H9 (cell line): ENCODE results near the gene TRABD2B. TPM values are rescaled to one million over a fixed set of nuclear protein-coding genes. Genes with fewer than 3 reads are reported as not detected.

ENCODE experiments used
- DNase-seq: peaks from one replicate; pipeline ENCODE4 v3.0.0-alpha.2; 2017
- H2AFZ ChIP-seq: one replicate; pipeline ENCODE4 v1.6.1; 2013; ENCODE audit warnings: mild to moderate bottlenecking, low read length, control low read depth, moderate library complexity
- H2AK5ac ChIP-seq: 2 replicates; pipeline ENCODE4 v1.6.1; 2013; ENCODE audit warnings: low read length, control low read depth, mixed read lengths; ENCODE audit not compliant: insufficient read length
- H2BK120ac ChIP-seq: one replicate; pipeline ENCODE4 v1.6.1; 2013; ENCODE audit warnings: low read depth, mild to moderate bottlenecking, low read length, control low read depth, inconsistent platforms; ENCODE audit not compliant: poor library complexity, severe bottlenecking
- H2BK12ac ChIP-seq: 2 replicates; pipeline ENCODE4 v1.6.1; 2013; ENCODE audit warnings: low read length, control low read depth, mixed read lengths, low read depth; ENCODE audit not compliant: insufficient read length
- H2BK15ac ChIP-seq: 2 replicates; pipeline ENCODE4 v1.6.1; 2013; ENCODE audit warnings: low read depth, low read length, control low read depth
- H2BK20ac ChIP-seq: one replicate; pipeline ENCODE4 v1.6.1; 2013; ENCODE audit warnings: low read depth, mild to moderate bottlenecking, low read length, control low read depth, inconsistent platforms; ENCODE audit not compliant: poor library complexity, severe bottlenecking
- H2BK5ac ChIP-seq: 2 replicates; pipeline ENCODE4 v1.6.1; 2013; ENCODE audit warnings: low read length, control low read depth, mixed read lengths; ENCODE audit not compliant: insufficient read length
- H3K14ac ChIP-seq: 2 replicates; pipeline ENCODE4 v1.6.1; 2013; ENCODE audit warnings: low read length, control low read depth; ENCODE audit not compliant: insufficient read depth
- H3K18ac ChIP-seq: 2 replicates; pipeline ENCODE4 v1.6.1; 2013; ENCODE audit warnings: low read depth, mild to moderate bottlenecking, mixed read lengths, low read length, control low read depth; ENCODE audit not compliant: insufficient read length
- H3K23ac ChIP-seq: 2 replicates; pipeline ENCODE4 v1.6.1; 2013; ENCODE audit warnings: low read length, control low read depth, mixed read lengths, low read depth; ENCODE audit not compliant: insufficient read length
- H3K23me2 ChIP-seq: 2 replicates; pipeline ENCODE4 v1.6.1; 2013; ENCODE audit warnings: low read depth, mild to moderate bottlenecking, mixed read lengths, low read length, control low read depth; ENCODE audit not compliant: insufficient read length, poor library complexity, severe bottlenecking
- H3K27ac ChIP-seq: 2 replicates; pipeline ENCODE4 v1.5.1; 2013; ENCODE audit warnings: low read length, control low read depth, mixed read lengths, low read depth; ENCODE audit not compliant: insufficient read length
- H3K27me3 ChIP-seq: 2 replicates; pipeline ENCODE4 v1.6.1; 2013; ENCODE audit warnings: low read length, control low read depth, inconsistent platforms; ENCODE audit not compliant: insufficient read depth
- H3K4ac ChIP-seq: 2 replicates; pipeline ENCODE4 v1.6.1; 2013; ENCODE audit warnings: low read depth, mild to moderate bottlenecking, control low read depth, inconsistent platforms, low read length, moderate library complexity
- H3K4me1 ChIP-seq: 2 replicates; pipeline ENCODE4 v1.6.1; 2013; ENCODE audit warnings: low read length, control low read depth, inconsistent platforms; ENCODE audit not compliant: insufficient read depth
- H3K4me2 ChIP-seq: 2 replicates; pipeline ENCODE4 v1.6.1; 2013; ENCODE audit warnings: low read length, control low read depth, mixed read lengths; ENCODE audit not compliant: insufficient read length, insufficient read depth
- H3K56ac ChIP-seq: 2 replicates; pipeline ENCODE4 v1.6.1; 2013; ENCODE audit warnings: low read depth, mild to moderate bottlenecking, mixed read lengths, low read length, control low read depth; ENCODE audit not compliant: insufficient read length
- H3K79me1 ChIP-seq: 2 replicates; pipeline ENCODE4 v1.6.1; 2013; ENCODE audit warnings: low read depth, mild to moderate bottlenecking, moderate library complexity, low read length, control low read depth, inconsistent platforms; ENCODE audit not compliant: insufficient read depth, poor library complexity, severe bottlenecking
- H3K79me2 ChIP-seq: 2 replicates; pipeline ENCODE4 v1.6.1; 2013; ENCODE audit warnings: low read length, control low read depth, inconsistent platforms; ENCODE audit not compliant: insufficient read depth
- H3K9ac ChIP-seq: 2 replicates; pipeline ENCODE4 v1.6.1; 2013; ENCODE audit warnings: low read length, control low read depth, mixed read lengths; ENCODE audit not compliant: insufficient read length; ENCODE audit errors: extremely low read depth
- H3K9me3 ChIP-seq: one replicate; pipeline ENCODE4 v1.6.1; 2013; ENCODE audit warnings: low read depth, low read length, inconsistent platforms; ENCODE audit not compliant: control insufficient read depth
- H3T11ph ChIP-seq: one replicate; pipeline ENCODE4 v1.6.1; 2013; ENCODE audit warnings: mild to moderate bottlenecking, low read length, control low read depth, inconsistent platforms
- H4K20me1 ChIP-seq: one replicate; pipeline ENCODE4 v1.6.1; 2013; ENCODE audit not compliant: control insufficient read depth, insufficient read length, insufficient read depth
- H4K5ac ChIP-seq: 2 replicates; pipeline ENCODE4 v1.6.1; 2013; ENCODE audit warnings: low read depth, mild to moderate bottlenecking, mixed read lengths, low read length, control low read depth; ENCODE audit not compliant: insufficient read length
- H4K8ac ChIP-seq: replicated peaks from 2 replicates; pipeline ENCODE4 v1.6.1; 2013; ENCODE audit warnings: low read length, control low read depth, mixed read lengths, low read depth; ENCODE audit not compliant: insufficient read length
- H4K91ac ChIP-seq: 2 replicates; pipeline ENCODE4 v1.6.1; 2013; ENCODE audit warnings: low read depth, mild to moderate bottlenecking, moderate library complexity, mixed read lengths, low read length, control low read depth; ENCODE audit not compliant: insufficient read length
- H3K27ac Mint-ChIP-seq, 3 experiments: 2 replicates in 2 of 3; 3 replicates in 1 of 3; pipeline ENCODE4 v1.8.0; 2020 to 2021; ENCODE audit warnings: mixed read lengths in 3 of 3, mild to moderate bottlenecking in 1 of 3, moderate library complexity in 1 of 3
- H3K27me3 Mint-ChIP-seq: 2 replicates; pipeline ENCODE4 v1.8.0; 2021; ENCODE audit warnings: low read depth, mild to moderate bottlenecking, moderate library complexity, mixed read lengths
- H3K36me3 Mint-ChIP-seq, 3 experiments: 2 replicates in 2 of 3; 3 replicates in 1 of 3; pipeline ENCODE4 v1.8.0; 2020 to 2021; ENCODE audit warnings: low read depth in 3 of 3, mixed read lengths in 3 of 3; ENCODE audit not compliant: insufficient read depth in 1 of 3
- H3K4me1 Mint-ChIP-seq, 2 experiments: 2 replicates each; pipeline ENCODE4 v1.8.0; 2020; ENCODE audit warnings: mixed read lengths in 2 of 2
- H3K4me3 Mint-ChIP-seq, 2 experiments: 2 replicates in 1 of 2; 3 replicates in 1 of 2; pipeline ENCODE4 v1.8.0; 2020 to 2021; ENCODE audit warnings: mild to moderate bottlenecking in 2 of 2, mixed read lengths in 2 of 2, moderate library complexity in 1 of 2
- H3K9me3 Mint-ChIP-seq, 2 experiments: 2 replicates in 1 of 2; 3 replicates in 1 of 2; pipeline ENCODE4 v1.8.0; 2020; ENCODE audit warnings: mild to moderate bottlenecking in 2 of 2, mixed read lengths in 2 of 2, moderate library complexity in 1 of 2
- CTCF ChIP-seq: fragments of 200-600 bp; sonication (generic); conservative IDR thresholded peaks from 3 replicates; pipeline ENCODE4 v1.8.0; 2021; ENCODE audit warnings: antibody characterized with exemption, mild to moderate bottlenecking
- WGBS: extraction: QIAGEN DNeasy Blood & Tissue Kit; methylation state at CpG from one replicate; pipeline ENCODE4 v1.1.7; 2013; ENCODE audit warnings: missing lambda C conversion rate, low lambda C conversion rate, mixed read lengths; ENCODE audit not compliant: insufficient read length; ENCODE audit errors: extremely low coverage; 5-methylcytosine and 5-hydroxymethylcytosine counted together
- total RNA-seq: library from RNA; stranded (reverse); gene quantifications from 2 replicates; pipeline ENCODE4 v1.2.1, GENCODE V29; 2021

TRABD2B gene
- total RNA-seq, 1 experiment from 2014 or later: 2.3 TPM

- Histone ChIP-seq H3K27ac (no peak overlapping the region), H3K79me1 (no peaks in the 10 kb centered on the region), H3K4me2 (no peak overlapping the region), H3K23me2 (peaks cover 20% of the 10 kb centered on the region), H2BK20ac (no peak overlapping the region), H2AK5ac (no peak overlapping the region), H4K91ac (no peak overlapping the region), H2BK15ac (no peak overlapping the region), H4K8ac (no peak overlapping the region), H3K9me3 (no peaks in the 10 kb centered on the region), H2BK12ac (no peak overlapping the region), H4K20me1 (no peaks in the 10 kb centered on the region), H2BK120ac (no peak overlapping the region), H3K27me3 (peaks cover 53% of the 10 kb centered on the region), H2AFZ (no peak overlapping the region), H3K14ac (no peak overlapping the region), H3T11ph (no peak overlapping the region), H3K18ac (no peak overlapping the region), H3K9ac (no peak overlapping the region), H4K5ac (no peak overlapping the region), H3K4ac (no peak overlapping the region), H3K56ac (no peak overlapping the region), H3K79me2 (no peaks in the 10 kb centered on the region), H3K23ac (no peak overlapping the region), H2BK5ac (no peak overlapping the region), H3K4me1 (no peaks in the 10 kb centered on the region)
- peak overlapping the region in 1 of 2 experiments; percentile 67; a peak in 2 of 5 replicates for H3K4me3 Mint-ChIP-seq
- H3K4me1 Mint-ChIP-seq: peaks cover 19 to 38% of the 10 kb centered on the region in 2 experiments
- no peak for TF ChIP-seq CTCF
- H3K27me3 Mint-ChIP-seq: peaks cover 100% of the 10 kb centered on the region
- no peaks in the 10 kb centered on the region for H3K9me3 Mint-ChIP-seq
- no peak for DNase-seq
- H3K27ac Mint-ChIP-seq: no peak overlapping the region
- no peaks in the 10 kb centered on the region; a peak in 1 of 7 replicates for H3K36me3 Mint-ChIP-seq
- no CpG with 5 or more reads among the region's 15 CpGs for WGBS
Observed at GRCh38 chr1:47711184-47711847, 285.9 kb downstream of the TRABD2B start.

Other genes starting within 250 kb of the TRABD2B start
- gene SLC5A9, start 225.3 kb upstream of the TRABD2B start, total RNA-seq: 0.22 TPM in 1 of 2 replicates, not detected in the other